ENCODE measurements around the gene GRID2. TPM values are rescaled to one million over a fixed set of nuclear protein-coding genes. Genes with fewer than 3 reads are reported as not detected.

GRID2 gene
- polyA plus RNA-seq, 1 of the 3 experiments (the other 2 are of a cell fraction): not detected

DNA sequence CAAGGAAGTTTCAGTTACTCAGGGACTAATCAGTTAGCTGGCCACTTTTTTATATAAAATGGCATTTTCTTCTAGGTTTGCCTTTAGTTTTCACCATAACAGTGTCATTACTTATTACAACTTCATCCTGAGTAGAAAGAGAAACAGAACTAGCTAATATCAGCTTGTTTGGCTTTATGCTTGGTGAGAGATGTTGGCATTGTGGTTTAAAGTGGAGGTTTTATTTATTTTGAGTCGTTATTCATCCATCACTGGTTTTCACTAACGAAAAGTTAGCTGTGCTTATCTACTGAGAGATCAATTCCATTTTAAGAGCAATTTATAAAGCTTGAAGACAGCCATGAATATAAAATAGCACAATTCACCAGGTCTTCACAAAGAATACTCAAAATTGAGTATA, 714.5 kb downstream of the GRID2 start:
- POLR2A ChIA-PET: no interaction called here
- WGBS (ENCODE audit: low lambda C conversion rate): 46% methylated on average over 2 of the region's 2 CpGs
- Histone ChIP-seq H3K36me3 (replicated peaks in 1 of 2; ENCODE audit: control insufficient read depth in 1 of 2, insufficient read depth in 2 of 2, low read length in 1 of 2) (no peaks in the 10 kb centered on the region), H3K9me2 (no peaks in the 10 kb centered on the region), H3F3A (replicated peaks; ENCODE audit: insufficient read depth) (no peaks in the 10 kb centered on the region), H3K4me1 (ENCODE audit: control insufficient read depth in 1 of 2, insufficient read depth in 2 of 2, low read depth in 1 of 2, low read length in 1 of 2) (no peaks in the 10 kb centered on the region), H4K20me1 (ENCODE audit: insufficient read depth) (no peaks in the 10 kb centered on the region), H3K79me2 (ENCODE audit: insufficient read depth) (no peaks in the 10 kb centered on the region), H2AFZ (ENCODE audit: low read depth) (no peak overlapping the region), H3K9ac (no peak overlapping the region), H3K9me3 (no peaks in the 10 kb centered on the region), H3K27me3 (ENCODE audit: insufficient read depth) (no peaks in the 10 kb centered on the region), H3K4me2 (no peak overlapping the region), H3K4me3 (ENCODE audit: low read depth in 2 of 2, low read length in 1 of 2) (no peak overlapping the region), H3K27ac (ENCODE audit: low read depth in 2 of 2, low read length in 1 of 2) (no peak overlapping the region)
- CTCF ChIA-PET: no interaction called here
- TF ChIP-seq ZBTB33 (IDR thresholded peaks at IDR 0.05; ENCODE audit: borderline replicate concordance, low read depth) (no peak), YY1 (IDR thresholded peaks at IDR 0.05; ENCODE audit: low read depth) (no peak), NFIC (IDR thresholded peaks at IDR 0.05; ENCODE audit: borderline replicate concordance) (no peak), TAF1 (IDR thresholded peaks at IDR 0.05; ENCODE audit: borderline replicate concordance, low read depth, low read length) (no peak), EZH2phosphoT487 (IDR thresholded peaks at IDR 0.05; ENCODE audit: borderline replicate concordance, low read depth) (no peak), SIN3A (IDR thresholded peaks at IDR 0.05; ENCODE audit: borderline replicate concordance, low read depth, low read length) (no peak), SMC3 (IDR thresholded peaks at IDR 0.05; ENCODE audit: low read depth, low read length) (no peak), TCF12 (IDR thresholded peaks at IDR 0.05) (no peak), RCOR1 (IDR thresholded peaks at IDR 0.05; ENCODE audit: low read length) (no peak), JUND (IDR thresholded peaks at IDR 0.05) (no peak)
- TF ChIP-seq, protein P1, sequence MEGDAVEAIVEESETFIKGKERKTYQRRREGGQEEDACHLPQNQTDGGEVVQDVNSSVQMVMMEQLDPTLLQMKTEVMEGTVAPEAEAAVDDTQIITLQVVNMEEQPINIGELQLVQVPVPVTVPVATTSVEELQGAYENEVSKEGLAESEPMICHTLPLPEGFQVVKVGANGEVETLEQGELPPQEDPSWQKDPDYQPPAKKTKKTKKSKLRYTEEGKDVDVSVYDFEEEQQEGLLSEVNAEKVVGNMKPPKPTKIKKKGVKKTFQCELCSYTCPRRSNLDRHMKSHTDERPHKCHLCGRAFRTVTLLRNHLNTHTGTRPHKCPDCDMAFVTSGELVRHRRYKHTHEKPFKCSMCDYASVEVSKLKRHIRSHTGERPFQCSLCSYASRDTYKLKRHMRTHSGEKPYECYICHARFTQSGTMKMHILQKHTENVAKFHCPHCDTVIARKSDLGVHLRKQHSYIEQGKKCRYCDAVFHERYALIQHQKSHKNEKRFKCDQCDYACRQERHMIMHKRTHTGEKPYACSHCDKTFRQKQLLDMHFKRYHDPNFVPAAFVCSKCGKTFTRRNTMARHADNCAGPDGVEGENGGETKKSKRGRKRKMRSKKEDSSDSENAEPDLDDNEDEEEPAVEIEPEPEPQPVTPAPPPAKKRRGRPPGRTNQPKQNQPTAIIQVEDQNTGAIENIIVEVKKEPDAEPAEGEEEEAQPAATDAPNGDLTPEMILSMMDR (IDR thresholded peaks at IDR 0.05): no peak
- TF ChIP-seq, protein P2, sequence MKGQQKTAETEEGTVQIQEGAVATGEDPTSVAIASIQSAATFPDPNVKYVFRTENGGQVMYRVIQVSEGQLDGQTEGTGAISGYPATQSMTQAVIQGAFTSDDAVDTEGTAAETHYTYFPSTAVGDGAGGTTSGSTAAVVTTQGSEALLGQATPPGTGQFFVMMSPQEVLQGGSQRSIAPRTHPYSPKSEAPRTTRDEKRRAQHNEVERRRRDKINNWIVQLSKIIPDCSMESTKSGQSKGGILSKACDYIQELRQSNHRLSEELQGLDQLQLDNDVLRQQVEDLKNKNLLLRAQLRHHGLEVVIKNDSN (IDR thresholded peaks at IDR 0.05; ENCODE audit: borderline replicate concordance, low read depth): no peak
- TF ChIP-seq, protein P3, sequence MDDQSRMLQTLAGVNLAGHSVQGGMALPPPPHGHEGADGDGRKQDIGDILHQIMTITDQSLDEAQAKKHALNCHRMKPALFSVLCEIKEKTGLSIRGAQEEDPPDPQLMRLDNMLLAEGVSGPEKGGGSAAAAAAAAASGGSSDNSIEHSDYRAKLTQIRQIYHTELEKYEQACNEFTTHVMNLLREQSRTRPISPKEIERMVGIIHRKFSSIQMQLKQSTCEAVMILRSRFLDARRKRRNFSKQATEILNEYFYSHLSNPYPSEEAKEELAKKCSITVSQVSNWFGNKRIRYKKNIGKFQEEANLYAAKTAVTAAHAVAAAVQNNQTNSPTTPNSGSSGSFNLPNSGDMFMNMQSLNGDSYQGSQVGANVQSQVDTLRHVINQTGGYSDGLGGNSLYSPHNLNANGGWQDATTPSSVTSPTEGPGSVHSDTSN (IDR thresholded peaks at IDR 0.05): no peak
- DNase-seq: no peak

- Histone ChIP-seq H3K9ac (no peak overlapping the region), H2AFZ (ENCODE audit: low read depth) (no peak overlapping the region), H3K27me3 (ENCODE audit: insufficient read depth) (no peaks in the 10 kb centered on the region), H4K20me1 (ENCODE audit: insufficient read depth) (no peaks in the 10 kb centered on the region), H3K9me2 (no peaks in the 10 kb centered on the region), H3K9me3 (no peaks in the 10 kb centered on the region), H3K4me2 (no peak overlapping the region), H3K4me3 (ENCODE audit: low read depth in 2 of 2, low read length in 1 of 2) (no peak overlapping the region), H3K36me3 (replicated peaks in 1 of 2; ENCODE audit: control insufficient read depth in 1 of 2, insufficient read depth in 2 of 2, low read length in 1 of 2) (no peaks in the 10 kb centered on the region), H3K4me1 (ENCODE audit: control insufficient read depth in 1 of 2, insufficient read depth in 2 of 2, low read depth in 1 of 2, low read length in 1 of 2) (no peaks in the 10 kb centered on the region), H3K27ac (ENCODE audit: low read depth in 2 of 2, low read length in 1 of 2) (no peak overlapping the region), H3F3A (replicated peaks; ENCODE audit: insufficient read depth) (no peaks in the 10 kb centered on the region), H3K79me2 (ENCODE audit: insufficient read depth) (no peaks in the 10 kb centered on the region)
- DNase-seq: no peak
- TF ChIP-seq MEF2A (IDR thresholded peaks at IDR 0.05; ENCODE audit: borderline replicate concordance, low read depth) (no peak), YY1 (IDR thresholded peaks at IDR 0.05; ENCODE audit: low read depth) (no peak), RCOR1 (IDR thresholded peaks at IDR 0.05; ENCODE audit: low read length) (no peak), TEAD4 (IDR thresholded peaks at IDR 0.05; ENCODE audit: borderline replicate concordance, insufficient read depth) (no peak), ZBTB33 (IDR thresholded peaks at IDR 0.05; ENCODE audit: borderline replicate concordance, low read depth) (no peak)
- TF ChIP-seq, protein P3 (IDR thresholded peaks at IDR 0.05): no peak
- ChIA-PET POLR2A (no interaction called here), CTCF (no interaction called here)
Measured at GRCh38 chr4:93018806-93019205, 715.0 kb downstream of the GRID2 start.

All from SK-N-SH (cell line).